ENCODE results near the gene ZP2.

Gene ZP2

DNA sequence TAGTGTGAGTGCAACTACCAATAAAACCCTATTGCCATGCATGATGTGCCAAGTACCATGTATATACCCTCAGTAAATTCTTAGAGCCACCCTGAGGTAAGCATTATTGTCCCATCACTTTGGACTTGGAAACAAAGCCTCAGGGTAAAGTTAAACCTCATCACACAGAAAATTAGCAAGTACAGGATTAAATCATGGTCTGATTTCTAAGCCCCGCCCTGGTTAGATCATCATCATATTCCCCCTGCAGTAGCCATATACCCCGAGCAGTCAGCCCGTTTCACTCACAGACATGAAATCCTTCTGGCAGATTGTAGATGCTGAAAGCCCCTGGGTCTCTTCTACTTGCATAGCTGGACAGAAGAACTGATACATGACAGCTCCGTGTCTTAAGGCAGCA is 4.8 kb downstream of the ZP2 start:
- Histone ChIP-seq H2AFZ (ENCODE audit: low read depth, low read length) (no peak overlapping the region), H3K4me3 (ENCODE audit: low read depth in 1 of 2, low read length in 2 of 2) (no peak overlapping the region), H3K4me2 (ENCODE audit: insufficient read depth, low read length) (no peak overlapping the region), H3K79me2 (ENCODE audit: insufficient read depth, low read length) (no peaks in the 10 kb centered on the region), H3K9me3 (ENCODE audit: insufficient read depth, low read length, severe bottlenecking) (no peaks in the 10 kb centered on the region), H3K27ac (ENCODE audit: low read length) (no peak overlapping the region), H4K20me1 (ENCODE audit: insufficient read depth, low read length) (no peaks in the 10 kb centered on the region), H3K9ac (ENCODE audit: low read depth, low read length) (no peak overlapping the region), H3K4me1 (ENCODE audit: insufficient read depth, low read length) (no peaks in the 10 kb centered on the region), H3K36me3 (ENCODE audit: insufficient read depth, low read length) (no peaks in the 10 kb centered on the region), H3K27me3 (ENCODE audit: insufficient read depth, low read length, poor library complexity) (peaks cover 4% of the 10 kb centered on the region)
- no peak for ATAC-seq (ENCODE audit: insufficient read depth, low read depth)
- DNase-seq = no peak
- TF ChIP-seq EZH2 (IDR thresholded peaks at IDR 0.05; ENCODE audit: borderline replicate concordance, low read depth, low read length, severe bottlenecking) = no peak
- TF ChIP-seq, protein P1, sequence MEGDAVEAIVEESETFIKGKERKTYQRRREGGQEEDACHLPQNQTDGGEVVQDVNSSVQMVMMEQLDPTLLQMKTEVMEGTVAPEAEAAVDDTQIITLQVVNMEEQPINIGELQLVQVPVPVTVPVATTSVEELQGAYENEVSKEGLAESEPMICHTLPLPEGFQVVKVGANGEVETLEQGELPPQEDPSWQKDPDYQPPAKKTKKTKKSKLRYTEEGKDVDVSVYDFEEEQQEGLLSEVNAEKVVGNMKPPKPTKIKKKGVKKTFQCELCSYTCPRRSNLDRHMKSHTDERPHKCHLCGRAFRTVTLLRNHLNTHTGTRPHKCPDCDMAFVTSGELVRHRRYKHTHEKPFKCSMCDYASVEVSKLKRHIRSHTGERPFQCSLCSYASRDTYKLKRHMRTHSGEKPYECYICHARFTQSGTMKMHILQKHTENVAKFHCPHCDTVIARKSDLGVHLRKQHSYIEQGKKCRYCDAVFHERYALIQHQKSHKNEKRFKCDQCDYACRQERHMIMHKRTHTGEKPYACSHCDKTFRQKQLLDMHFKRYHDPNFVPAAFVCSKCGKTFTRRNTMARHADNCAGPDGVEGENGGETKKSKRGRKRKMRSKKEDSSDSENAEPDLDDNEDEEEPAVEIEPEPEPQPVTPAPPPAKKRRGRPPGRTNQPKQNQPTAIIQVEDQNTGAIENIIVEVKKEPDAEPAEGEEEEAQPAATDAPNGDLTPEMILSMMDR (IDR thresholded peaks at IDR 0.05; ENCODE audit: borderline replicate concordance, extremely low read depth, low read length, poor library complexity, severe bottlenecking) = no peak

DNA sequence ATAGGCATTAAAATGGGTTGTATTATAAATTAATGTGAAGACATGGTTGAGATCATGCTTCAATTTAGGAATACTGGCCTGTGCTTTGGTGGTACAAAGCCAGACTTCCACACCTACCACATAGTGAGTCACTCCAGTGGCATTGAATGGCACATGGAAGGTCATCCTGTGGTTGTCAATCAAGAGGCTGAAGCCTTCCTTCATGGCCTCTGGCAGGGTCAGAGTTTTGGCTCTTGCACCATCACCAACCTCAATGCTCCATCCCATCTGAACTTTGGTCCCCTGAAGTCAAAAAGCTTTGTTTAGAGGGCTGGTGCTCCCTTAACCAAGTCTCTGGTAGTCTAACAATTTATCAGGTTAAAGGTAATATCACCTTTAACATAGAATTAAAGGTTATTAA is 6.1 kb downstream of the ZP2 start:
- Histone ChIP-seq H3K36me3 (ENCODE audit: insufficient read depth, low read length) (no peaks in the 10 kb centered on the region), H3K4me2 (ENCODE audit: insufficient read depth, low read length) (no peak overlapping the region), H3K27me3 (ENCODE audit: insufficient read depth, low read length, poor library complexity) (peaks cover 4% of the 10 kb centered on the region), H3K9ac (ENCODE audit: low read depth, low read length) (no peak overlapping the region), H3K4me3 (ENCODE audit: low read depth in 1 of 2, low read length in 2 of 2) (no peak overlapping the region), H3K27ac (ENCODE audit: low read length) (no peak overlapping the region), H2AFZ (ENCODE audit: low read depth, low read length) (no peak overlapping the region), H3K79me2 (ENCODE audit: insufficient read depth, low read length) (no peaks in the 10 kb centered on the region), H3K9me3 (ENCODE audit: insufficient read depth, low read length, severe bottlenecking) (no peaks in the 10 kb centered on the region), H4K20me1 (ENCODE audit: insufficient read depth, low read length) (no peaks in the 10 kb centered on the region), H3K4me1 (ENCODE audit: insufficient read depth, low read length) (no peaks in the 10 kb centered on the region)
- DNase-seq (no peak), ATAC-seq (ENCODE audit: insufficient read depth, low read depth) (no peak)
- TF ChIP-seq, protein P1 (IDR thresholded peaks at IDR 0.05; ENCODE audit: borderline replicate concordance, extremely low read depth, low read length, poor library complexity, severe bottlenecking) = no peak
- no peak for TF ChIP-seq EZH2 (IDR thresholded peaks at IDR 0.05; ENCODE audit: borderline replicate concordance, low read depth, low read length, severe bottlenecking)

DNA sequence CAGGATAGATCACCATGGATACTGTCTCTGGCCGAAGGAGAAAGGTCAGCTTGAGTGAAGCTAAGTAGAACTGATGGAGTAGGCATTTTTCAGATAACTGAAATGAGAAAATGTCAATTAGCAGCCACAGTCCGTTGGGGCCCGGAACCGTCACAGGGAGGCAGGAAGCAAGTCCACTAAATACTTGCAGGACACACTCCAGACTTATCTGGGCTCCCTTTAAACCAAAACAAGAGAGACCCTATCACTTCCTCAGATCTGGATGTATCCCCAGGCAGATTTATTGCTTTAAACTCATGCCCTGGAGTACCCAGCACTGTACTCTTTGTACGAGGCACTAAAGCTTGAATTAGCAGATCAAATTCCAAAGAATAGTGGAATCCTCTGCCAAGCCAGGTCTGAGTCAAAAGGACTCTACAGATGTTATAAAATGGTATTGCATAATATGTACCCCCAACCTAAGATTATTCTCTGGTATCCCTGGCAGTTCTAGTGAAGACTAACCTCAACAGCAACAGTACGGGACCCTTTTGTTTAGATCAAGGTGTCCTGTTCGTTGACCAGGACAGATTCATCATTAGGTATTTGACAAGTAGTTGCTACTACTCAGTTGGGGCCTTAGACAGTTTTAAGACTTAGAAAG is 8.1 kb downstream of the ZP2 start:
- no peak for DNase-seq
- Histone ChIP-seq H4K20me1 (ENCODE audit: insufficient read depth, low read length) (no peaks in the 10 kb centered on the region), H2AFZ (ENCODE audit: low read depth, low read length) (no peak overlapping the region), H3K79me2 (ENCODE audit: insufficient read depth, low read length) (no peaks in the 10 kb centered on the region), H3K36me3 (ENCODE audit: insufficient read depth, low read length) (no peaks in the 10 kb centered on the region), H3K4me2 (ENCODE audit: insufficient read depth, low read length) (no peak overlapping the region), H3K27ac (ENCODE audit: low read length) (no peak overlapping the region), H3K4me3 (ENCODE audit: low read depth in 1 of 2, low read length in 2 of 2) (no peak overlapping the region), H3K27me3 (ENCODE audit: insufficient read depth, low read length, poor library complexity) (peaks cover 4% of the 10 kb centered on the region), H3K4me1 (ENCODE audit: insufficient read depth, low read length) (no peaks in the 10 kb centered on the region), H3K9ac (ENCODE audit: low read depth, low read length) (no peak overlapping the region), H3K9me3 (ENCODE audit: insufficient read depth, low read length, severe bottlenecking) (no peaks in the 10 kb centered on the region)
- no peak for ATAC-seq (ENCODE audit: insufficient read depth, low read depth)
- TF ChIP-seq, protein P1 (IDR thresholded peaks at IDR 0.05; ENCODE audit: borderline replicate concordance, extremely low read depth, low read length, poor library complexity, severe bottlenecking) = no peak
- TF ChIP-seq EZH2 (IDR thresholded peaks at IDR 0.05; ENCODE audit: borderline replicate concordance, low read depth, low read length, severe bottlenecking) = no peak

Measured in DND-41 (cell line).